GM15510 (cell line): ENCODE measurements around the gene ALG1.

Experiments
- POLR2A ChIP-seq: IDR thresholded peaks from 3 replicates; pipeline ENCODE4 v1.6.1; 2011; ENCODE audit warnings: borderline replicate concordance; ENCODE audit not compliant: insufficient read length; ENCODE audit errors: extremely low read depth

ALG1 gene, protein sequence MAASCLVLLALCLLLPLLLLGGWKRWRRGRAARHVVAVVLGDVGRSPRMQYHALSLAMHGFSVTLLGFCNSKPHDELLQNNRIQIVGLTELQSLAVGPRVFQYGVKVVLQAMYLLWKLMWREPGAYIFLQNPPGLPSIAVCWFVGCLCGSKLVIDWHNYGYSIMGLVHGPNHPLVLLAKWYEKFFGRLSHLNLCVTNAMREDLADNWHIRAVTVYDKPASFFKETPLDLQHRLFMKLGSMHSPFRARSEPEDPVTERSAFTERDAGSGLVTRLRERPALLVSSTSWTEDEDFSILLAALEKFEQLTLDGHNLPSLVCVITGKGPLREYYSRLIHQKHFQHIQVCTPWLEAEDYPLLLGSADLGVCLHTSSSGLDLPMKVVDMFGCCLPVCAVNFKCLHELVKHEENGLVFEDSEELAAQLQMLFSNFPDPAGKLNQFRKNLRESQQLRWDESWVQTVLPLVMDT

DNA sequence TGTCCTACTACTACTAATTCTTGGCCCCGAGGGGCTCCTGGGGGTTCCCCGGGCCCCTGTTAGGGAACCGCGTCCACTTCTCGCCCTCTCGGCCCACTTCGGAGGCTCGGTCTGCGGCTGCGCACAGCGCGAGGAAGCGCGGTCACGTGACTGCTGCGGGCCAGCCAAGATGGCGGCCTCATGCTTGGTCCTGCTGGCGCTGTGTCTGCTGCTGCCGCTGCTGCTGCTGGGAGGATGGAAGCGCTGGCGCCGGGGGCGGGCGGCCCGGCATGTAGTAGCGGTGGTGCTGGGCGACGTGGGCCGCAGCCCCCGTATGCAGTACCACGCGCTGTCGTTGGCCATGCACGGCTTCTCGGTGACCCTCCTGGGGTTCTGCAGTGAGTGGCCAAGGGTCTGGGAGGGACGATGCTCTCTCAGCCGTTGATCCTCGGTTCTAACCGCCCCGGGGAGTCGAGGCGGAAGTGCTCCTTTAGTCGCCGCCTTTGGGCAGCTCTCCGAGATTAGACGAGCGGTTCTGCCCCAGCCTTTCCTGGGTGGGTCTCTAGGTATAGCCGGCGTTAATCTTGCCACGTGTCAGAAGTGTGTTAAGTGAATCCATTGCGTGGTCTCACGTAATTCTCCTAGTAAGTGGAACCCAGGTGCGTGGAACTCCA lies at the start of gene ALG1:
ALG1 (plus strand) TSS at position 163 of the 653 bp plus-strand sequence; CDS start at position 170, 7 bp downstream.
- peak; percentile 98 for TF ChIP-seq POLR2A

DNA sequence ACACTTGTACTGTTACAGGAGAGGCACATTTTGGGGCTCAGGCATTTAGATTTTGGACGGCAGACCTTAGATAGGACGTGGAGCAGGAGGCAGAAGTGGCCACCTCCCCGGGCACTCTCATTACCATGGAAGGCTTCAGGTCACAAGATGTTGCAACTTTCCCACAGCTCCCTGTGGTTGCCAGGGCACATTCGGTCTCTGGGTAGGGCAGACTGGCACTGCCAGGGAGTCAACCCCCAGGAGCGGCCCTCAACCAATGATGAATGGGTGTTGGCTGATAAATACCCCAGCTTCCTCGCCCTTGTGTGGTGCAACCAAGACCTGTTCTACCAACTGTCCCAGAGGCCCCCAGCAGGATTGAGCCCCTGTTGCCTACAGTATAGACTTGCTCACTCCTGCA lies 49.1 kb upstream of the ALG1 start:
- TF ChIP-seq POLR2A: no peak

DNA sequence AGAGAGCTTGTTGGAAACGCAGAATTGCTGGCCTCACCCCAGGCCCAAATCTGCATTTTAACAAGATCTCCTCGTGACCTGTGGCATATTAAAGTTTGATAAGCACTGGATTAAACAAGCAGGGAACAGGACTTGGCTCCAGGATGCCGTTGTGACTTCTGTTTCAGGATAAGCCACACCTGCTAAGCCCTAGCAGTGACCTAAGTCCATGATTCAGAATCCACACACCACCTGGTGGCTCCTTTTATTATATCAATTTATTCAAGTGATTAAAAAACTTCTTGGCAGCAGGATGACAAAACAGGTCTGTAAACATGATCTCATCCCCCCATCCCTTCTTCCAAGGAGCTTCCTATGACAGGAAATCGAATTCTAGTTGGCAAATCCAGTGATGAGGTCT lies 47.0 kb upstream of the ALG1 start:
- no peak for TF ChIP-seq POLR2A

DNA sequence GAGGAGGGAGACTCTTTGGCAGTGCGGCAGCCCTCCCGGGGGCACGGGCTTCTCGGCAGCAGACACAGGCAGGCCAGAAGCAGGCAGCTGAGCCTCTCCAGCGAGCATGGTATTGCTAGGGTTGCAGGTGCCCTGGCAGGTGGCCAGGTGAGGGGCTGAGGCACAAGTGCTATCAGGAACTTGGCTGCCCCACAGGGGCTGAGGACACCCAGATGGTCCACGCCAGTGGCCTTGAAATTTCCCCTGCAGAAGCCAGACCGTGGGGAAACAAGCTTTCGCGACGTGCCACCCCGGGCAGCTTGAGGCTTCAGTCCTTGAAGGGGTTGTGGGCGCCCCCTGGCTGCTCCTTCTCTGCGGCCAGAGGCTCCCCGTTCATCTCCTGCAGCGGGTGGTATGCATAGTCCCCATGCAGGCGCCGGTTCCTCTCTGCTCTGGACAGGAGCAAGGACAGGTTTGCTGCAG lies 46.4 kb upstream of the ALG1 start:
- TF ChIP-seq POLR2A: no peak

DNA sequence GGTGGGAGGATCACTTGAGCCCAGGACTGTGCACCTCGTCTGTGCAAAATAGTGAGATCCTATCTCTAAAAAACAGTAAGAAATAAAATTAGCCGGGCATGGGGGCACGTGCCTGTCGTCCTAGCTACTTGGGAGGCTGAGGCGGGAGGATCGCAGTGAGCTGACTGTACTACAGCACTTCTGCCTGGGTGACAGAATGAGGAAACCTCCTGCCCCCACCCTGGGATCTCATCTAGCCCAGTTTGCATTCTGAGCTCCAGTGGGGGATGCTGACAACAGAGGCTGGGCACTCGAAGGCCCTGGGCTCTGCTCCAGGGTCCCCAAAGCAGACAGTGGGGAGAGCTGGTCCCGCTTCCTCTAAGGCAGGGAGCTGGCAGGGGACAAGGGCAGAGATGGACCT lies 45.0 kb upstream of the ALG1 start:
- no peak for TF ChIP-seq POLR2A

DNA sequence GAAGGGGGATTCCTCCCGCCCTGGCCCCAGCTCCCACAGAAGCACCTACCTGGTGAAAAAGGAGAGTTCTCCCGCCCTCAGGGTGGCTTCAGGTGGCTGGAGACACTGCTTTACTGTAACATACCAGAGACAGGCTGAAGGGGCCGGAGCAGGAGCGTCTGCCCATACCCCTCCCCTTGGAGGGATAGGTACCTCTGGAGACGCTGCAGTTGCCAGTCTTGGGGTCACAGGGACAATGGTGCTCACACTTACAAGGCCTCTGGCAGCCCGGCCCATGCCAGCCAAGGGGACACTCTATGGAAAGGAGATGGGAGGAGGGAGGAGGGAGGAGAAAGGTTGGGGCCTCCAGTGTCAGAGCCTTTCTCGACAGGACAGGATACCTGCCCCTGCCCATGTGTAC lies 44.6 kb upstream of the ALG1 start:
- no peak for TF ChIP-seq POLR2A

DNA sequence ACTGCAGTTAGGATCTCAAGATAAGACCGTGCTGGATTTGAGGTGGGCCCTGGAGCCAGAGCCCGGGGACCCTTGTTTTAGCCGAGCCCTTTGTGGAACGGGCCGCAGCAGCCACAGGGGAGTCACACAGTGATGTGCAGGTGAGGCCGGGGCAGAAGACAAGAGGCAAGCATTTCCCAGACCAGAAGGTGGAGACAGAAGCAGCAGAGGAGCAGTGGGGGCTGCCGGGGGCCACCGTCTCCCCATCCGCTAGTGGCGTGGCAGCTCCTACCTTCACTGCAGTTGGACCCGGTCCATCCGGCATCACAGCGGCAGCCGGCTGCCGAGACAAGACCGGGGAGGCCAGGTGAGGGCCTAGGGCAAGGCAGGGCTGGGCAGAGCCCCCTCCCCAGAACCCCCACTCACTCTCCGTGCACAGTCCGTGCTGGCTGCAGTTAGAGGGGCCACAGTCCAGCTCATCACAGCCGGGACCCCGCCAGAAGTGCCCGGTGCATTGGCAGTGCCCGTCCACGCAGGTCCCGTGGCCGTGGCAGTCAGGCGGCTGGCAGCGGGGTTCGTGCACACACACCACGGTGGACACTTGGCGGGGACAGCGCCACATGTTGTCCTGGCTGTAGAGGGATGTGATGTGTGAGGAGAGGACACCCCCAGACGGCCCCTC lies 43.9 kb upstream of the ALG1 start:
- no peak for TF ChIP-seq POLR2A

DNA sequence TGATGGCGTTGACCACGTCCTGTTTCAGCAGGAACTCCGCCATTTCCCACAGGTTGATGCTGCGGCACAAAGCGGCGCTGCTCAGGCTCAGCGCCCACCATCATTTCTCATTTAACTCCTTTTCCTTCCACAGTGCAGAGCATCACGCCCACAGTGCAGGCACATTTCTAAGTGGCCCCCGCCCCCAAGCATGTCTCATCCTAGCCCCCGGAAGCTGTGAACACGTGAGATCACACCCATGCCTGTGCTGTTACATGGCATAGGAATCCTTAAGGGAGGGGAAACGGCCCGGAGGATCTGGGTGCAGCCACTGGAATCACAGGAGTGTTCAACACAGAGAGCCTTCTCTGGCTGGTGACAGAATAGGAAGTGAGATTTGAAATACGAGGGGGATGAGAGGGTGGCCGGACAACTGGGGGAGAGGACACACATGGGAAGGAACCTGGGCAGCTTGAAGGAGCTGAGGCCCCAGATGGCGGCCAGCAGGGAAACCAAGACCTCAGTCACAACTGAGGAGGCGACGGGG lies 42.6 kb upstream of the ALG1 start:
- no peak for TF ChIP-seq POLR2A

DNA sequence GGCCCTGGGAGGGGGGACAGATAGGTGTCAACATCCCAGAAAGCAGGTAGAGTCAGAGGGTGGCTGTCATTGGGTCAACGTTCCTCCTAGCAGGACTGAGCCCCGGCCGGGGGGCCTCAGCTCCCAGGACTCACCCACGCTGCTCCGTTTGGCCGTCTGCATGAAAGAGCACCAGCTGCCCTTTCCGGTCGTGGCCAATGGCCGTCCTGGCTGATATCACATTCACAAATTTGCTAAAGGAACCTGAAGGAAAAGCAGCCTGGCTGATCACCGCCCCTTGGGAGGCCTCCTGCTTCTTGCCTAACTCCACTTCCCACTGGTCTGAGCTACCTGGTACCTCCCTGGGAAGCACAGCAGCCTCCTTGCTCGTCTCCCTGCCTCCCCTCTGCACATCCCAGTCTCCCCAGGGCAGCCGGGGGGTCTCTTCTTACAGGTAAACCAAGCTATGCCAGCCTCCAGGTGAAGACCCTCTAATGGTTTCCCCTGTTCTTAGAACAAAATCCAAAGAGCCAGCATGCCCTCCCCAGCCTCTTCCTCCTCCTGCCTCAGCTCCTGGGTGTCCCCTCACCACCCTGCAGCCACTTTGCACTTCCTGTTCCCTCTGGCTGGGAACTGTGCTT lies 41.3 kb upstream of the ALG1 start:
- TF ChIP-seq POLR2A: no peak

DNA sequence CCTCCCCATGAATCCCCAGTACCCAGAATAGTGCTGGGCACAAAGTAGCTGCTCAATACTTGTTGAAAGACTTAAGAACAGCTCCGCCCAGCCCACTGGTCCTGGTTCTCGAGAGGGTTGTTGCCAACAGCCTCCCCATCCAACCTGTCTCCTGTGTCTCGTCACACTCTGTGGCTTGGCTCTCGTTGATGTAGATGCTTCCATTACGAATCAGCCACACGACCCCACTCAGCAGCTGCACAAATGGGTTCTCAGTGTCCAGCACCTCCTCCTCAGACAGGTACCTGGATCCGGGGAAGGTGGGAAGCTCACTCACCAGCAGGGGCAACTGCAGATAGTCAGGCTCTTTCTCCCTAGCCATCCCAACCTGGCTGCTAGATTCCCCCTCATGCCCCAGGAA lies 40.0 kb upstream of the ALG1 start:
- no peak for TF ChIP-seq POLR2A

DNA sequence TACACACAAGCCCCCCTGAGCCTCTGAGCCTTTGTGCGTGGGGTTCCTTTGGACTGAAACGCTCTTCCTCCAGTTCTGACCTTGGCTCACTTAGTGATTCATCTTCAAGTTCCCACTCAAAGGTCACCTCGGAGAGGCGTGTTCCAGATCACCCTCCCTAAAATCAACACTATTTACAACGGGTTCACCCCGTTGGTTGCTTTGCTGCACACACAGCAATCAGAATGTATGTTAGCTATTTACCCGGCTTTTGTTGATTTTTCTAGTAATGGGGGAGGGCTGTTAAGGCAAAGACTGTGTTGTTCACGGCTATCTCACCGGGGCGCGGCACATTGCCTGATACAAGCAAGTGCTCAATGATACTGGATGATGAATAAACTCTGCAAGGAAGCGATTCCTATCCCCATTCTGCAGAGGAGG lies 38.9 kb upstream of the ALG1 start:
- no peak for TF ChIP-seq POLR2A

DNA sequence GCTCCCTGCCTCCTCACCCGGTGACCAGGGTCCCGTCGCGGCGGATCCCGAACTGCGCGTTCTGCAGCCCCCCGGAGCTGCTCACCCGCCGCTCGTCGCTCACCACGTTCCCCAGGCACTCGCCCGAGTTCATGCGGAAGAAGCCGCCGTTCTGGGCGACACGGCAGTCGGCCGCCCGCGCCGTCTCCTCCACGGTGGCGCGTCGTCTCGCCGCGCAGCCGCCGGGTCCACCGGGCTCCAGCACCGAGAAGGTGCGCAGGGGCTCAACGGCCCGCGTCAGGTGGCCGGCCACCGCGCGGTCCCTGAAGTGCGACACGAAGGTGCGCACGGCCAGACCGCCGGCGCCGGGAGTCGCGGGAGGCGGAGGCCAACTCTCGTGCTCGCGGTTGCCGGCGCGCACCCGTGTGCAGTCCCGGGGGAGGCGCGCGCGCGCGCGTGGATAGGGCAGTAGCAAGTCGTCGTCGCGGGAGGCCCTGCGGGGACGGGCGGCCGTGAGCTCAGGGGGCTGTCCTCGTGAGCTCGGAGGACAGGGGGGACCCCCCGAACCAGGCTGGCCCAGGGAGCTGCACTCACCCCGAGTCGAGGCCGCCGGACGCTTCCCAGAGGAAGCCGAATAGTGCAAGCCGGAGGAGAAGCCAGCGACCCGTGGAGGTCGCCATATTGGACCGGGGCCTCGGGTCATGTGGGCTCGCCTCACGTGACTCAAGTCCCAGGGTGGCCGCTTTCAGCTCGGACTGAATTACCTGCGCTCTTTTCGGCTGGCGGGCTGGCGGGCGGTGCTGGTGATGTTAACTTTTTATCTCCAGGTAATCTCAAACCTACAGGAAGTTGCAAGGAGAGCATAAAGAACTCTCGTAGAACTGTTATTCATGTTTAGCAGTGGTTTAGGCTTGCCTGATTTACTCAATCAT lies 38.1 kb upstream of the ALG1 start, which contains the start of gene NAGPA:
NAGPA (minus strand) TSS at position 680 of the 911 bp plus-strand sequence; CDS start at position 659, 21 bp downstream.
- TF ChIP-seq POLR2A: peak; percentile 58

DNA sequence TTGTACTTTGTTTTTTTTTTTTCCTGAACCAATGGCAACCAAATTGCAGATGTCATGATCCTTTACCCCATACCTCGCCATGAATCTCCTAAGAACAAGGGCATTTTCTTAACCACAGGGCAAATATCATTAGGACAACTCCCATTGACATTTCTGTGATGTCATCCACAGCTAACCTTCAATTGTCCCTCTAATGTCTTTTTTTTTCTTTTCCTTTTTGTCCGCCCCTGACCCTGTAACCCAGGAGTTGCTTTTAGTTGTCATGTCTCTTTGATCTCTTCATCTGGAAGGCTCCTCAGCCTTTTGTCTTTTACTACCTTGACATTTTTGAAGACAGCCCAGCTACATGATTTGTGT lies 37.5 kb upstream of the ALG1 start:
- TF ChIP-seq POLR2A: no peak

DNA sequence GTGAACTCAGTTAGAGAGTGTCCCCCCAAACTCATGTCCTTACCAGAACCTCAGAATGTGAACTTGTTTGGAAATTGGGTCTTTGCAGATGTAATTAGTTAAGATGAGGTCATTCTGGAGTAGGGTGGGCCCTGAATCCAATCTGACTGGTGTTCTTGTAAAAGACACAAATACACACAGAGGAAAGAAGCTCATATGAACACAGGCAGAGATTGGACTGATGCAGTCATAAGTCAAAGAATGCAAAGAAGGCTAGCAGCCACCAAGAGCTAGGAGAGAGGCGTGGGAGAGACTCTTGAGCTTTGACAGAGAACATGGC lies 35.8 kb upstream of the ALG1 start:
- no peak for TF ChIP-seq POLR2A
